ENCODE results near the gene CEP164.

The CEP164 gene

GRCh38 chr11:117295438-117296137 is 32.1 kb upstream of the CEP164 start:
- Histone ChIP-seq H3K23ac (ENCODE audit: low read length in 2 of 2) (peak overlapping the region in 1 of 2 experiments; percentile 9), H2BK12ac (ENCODE audit: low read length in 2 of 2) (no peak overlapping the region), H3K18ac (ENCODE audit: low read depth in 1 of 2, low read length in 2 of 2) (no peak overlapping the region), H2AFZ (ENCODE audit: low read depth, low read length) (no peak overlapping the region), H2BK120ac (ENCODE audit: low read depth, low read length) (no peak overlapping the region), H2BK5ac (ENCODE audit: low read depth, low read length, poor library complexity, severe bottlenecking) (no peak overlapping the region), H4K91ac (ENCODE audit: low read length) (no peak overlapping the region), H3K27me3 (ENCODE audit: control insufficient read depth in 1 of 2, insufficient read depth in 1 of 2, low read length in 2 of 2) (no peaks in the 10 kb centered on the region), H3K36me3 (ENCODE audit: control insufficient read depth in 1 of 2, insufficient read depth in 2 of 2, low read depth in 1 of 2, low read length in 2 of 2) (peaks cover 34 to 56% of the 10 kb centered on the region in 2 experiments), H3K4ac (ENCODE audit: low read depth in 1 of 2, low read length in 2 of 2) (no peak overlapping the region), H2BK15ac (ENCODE audit: low read depth, poor library complexity, severe bottlenecking) (no peak overlapping the region), H3K14ac (ENCODE audit: low read length in 2 of 2) (no peak overlapping the region), H3K4me2 (ENCODE audit: low read length, poor library complexity, severe bottlenecking) (no peak overlapping the region), H3K79me1 (replicated peaks; ENCODE audit: low read length, poor library complexity, severe bottlenecking) (peaks cover 9% of the 10 kb centered on the region), H3K9me3 (ENCODE audit: control insufficient read depth, low read length) (no peaks in the 10 kb centered on the region), H4K8ac (ENCODE audit: low read length) (no peak overlapping the region), H3K27ac (ENCODE audit: low read length, poor library complexity, severe bottlenecking) (no peak overlapping the region), H3K4me3 (ENCODE audit: insufficient read depth in 1 of 2, low read depth in 1 of 2, low read length in 2 of 2) (no peak overlapping the region), H3K4me1 (ENCODE audit: control insufficient read depth, insufficient read depth, low read depth, low read length) (peaks cover 21% of the 10 kb centered on the region), H3K9ac (ENCODE audit: low read length) (no peak overlapping the region), H2AK5ac (ENCODE audit: low read length, severe bottlenecking) (no peak overlapping the region)
- no peak for DNase-seq
- 88% methylated on average over 8 of the region's 9 CpGs for WGBS

GRCh38 chr11:117296881-117297280 is 30.8 kb upstream of the CEP164 start:
- H3K27me3 ChIP-seq (ENCODE audit: control insufficient read depth in 1 of 2, insufficient read depth in 1 of 2, low read length in 2 of 2): no peaks in the 10 kb centered on the region
- H3K14ac ChIP-seq (ENCODE audit: low read length in 2 of 2): no peak overlapping the region
- no peak overlapping the region for H2AK5ac ChIP-seq (ENCODE audit: low read length, severe bottlenecking)
- H3K9me3 ChIP-seq (ENCODE audit: control insufficient read depth, low read length): no peaks in the 10 kb centered on the region
- peaks cover 9% of the 10 kb centered on the region for H3K79me1 ChIP-seq (replicated peaks; ENCODE audit: low read length, poor library complexity, severe bottlenecking)
- no peak overlapping the region for H3K18ac ChIP-seq (ENCODE audit: low read depth in 1 of 2, low read length in 2 of 2)
- no peak overlapping the region for H3K9ac ChIP-seq (ENCODE audit: low read length)
- H4K91ac ChIP-seq (ENCODE audit: low read length): no peak overlapping the region
- H3K36me3 ChIP-seq (ENCODE audit: control insufficient read depth in 1 of 2, insufficient read depth in 2 of 2, low read depth in 1 of 2, low read length in 2 of 2): peaks cover 24 to 43% of the 10 kb centered on the region in 2 experiments
- no peak overlapping the region for H3K4me2 ChIP-seq (ENCODE audit: low read length, poor library complexity, severe bottlenecking)
- H3K4ac ChIP-seq (ENCODE audit: low read depth in 1 of 2, low read length in 2 of 2): no peak overlapping the region
- H2BK15ac ChIP-seq (ENCODE audit: low read depth, poor library complexity, severe bottlenecking): no peak overlapping the region
- no peak overlapping the region for H2BK5ac ChIP-seq (ENCODE audit: low read depth, low read length, poor library complexity, severe bottlenecking)
- no peak overlapping the region for H2BK120ac ChIP-seq (ENCODE audit: low read depth, low read length)
- H3K27ac ChIP-seq (ENCODE audit: low read length, poor library complexity, severe bottlenecking): no peak overlapping the region
- H4K8ac ChIP-seq (ENCODE audit: low read length): no peak overlapping the region
- no peak overlapping the region for H2AFZ ChIP-seq (ENCODE audit: low read depth, low read length)
- H2BK12ac ChIP-seq (ENCODE audit: low read length in 2 of 2): no peak overlapping the region
- peaks cover 21% of the 10 kb centered on the region for H3K4me1 ChIP-seq (ENCODE audit: control insufficient read depth, insufficient read depth, low read depth, low read length)
- WGBS: 87% methylated on average over 6 of the region's 6 CpGs
- DNase-seq: no peak
- no peak overlapping the region for H3K23ac ChIP-seq (ENCODE audit: low read length in 2 of 2)
- no peak overlapping the region for H3K4me3 ChIP-seq (ENCODE audit: insufficient read depth in 1 of 2, low read depth in 1 of 2, low read length in 2 of 2)

GRCh38 chr11:117298195-117298594 is 29.5 kb upstream of the CEP164 start:
- H2AFZ ChIP-seq (ENCODE audit: low read depth, low read length): no peak overlapping the region
- no peak overlapping the region for H3K18ac ChIP-seq (ENCODE audit: low read depth in 1 of 2, low read length in 2 of 2)
- no peak overlapping the region for H3K23ac ChIP-seq (ENCODE audit: low read length in 2 of 2)
- H3K27ac ChIP-seq (ENCODE audit: low read length, poor library complexity, severe bottlenecking): no peak overlapping the region
- no peak overlapping the region for H2BK12ac ChIP-seq (ENCODE audit: low read length in 2 of 2)
- no peak for DNase-seq
- H3K4me2 ChIP-seq (ENCODE audit: low read length, poor library complexity, severe bottlenecking): no peak overlapping the region
- no peak overlapping the region for H2BK5ac ChIP-seq (ENCODE audit: low read depth, low read length, poor library complexity, severe bottlenecking)
- no peaks in the 10 kb centered on the region for H3K9me3 ChIP-seq (ENCODE audit: control insufficient read depth, low read length)
- H3K9ac ChIP-seq (ENCODE audit: low read length): no peak overlapping the region
- peaks cover 21% of the 10 kb centered on the region for H3K4me1 ChIP-seq (ENCODE audit: control insufficient read depth, insufficient read depth, low read depth, low read length)
- H4K8ac ChIP-seq (ENCODE audit: low read length): no peak overlapping the region
- no peak overlapping the region for H4K91ac ChIP-seq (ENCODE audit: low read length)
- H2AK5ac ChIP-seq (ENCODE audit: low read length, severe bottlenecking): peak overlapping the region; percentile 86
- no peak overlapping the region for H2BK120ac ChIP-seq (ENCODE audit: low read depth, low read length)
- H3K36me3 ChIP-seq (ENCODE audit: control insufficient read depth in 1 of 2, insufficient read depth in 2 of 2, low read depth in 1 of 2, low read length in 2 of 2): peaks cover 22 to 31% of the 10 kb centered on the region in 2 experiments
- H3K14ac ChIP-seq (ENCODE audit: low read length in 2 of 2): no peak overlapping the region
- 91% methylated on average over 8 of the region's 8 CpGs for WGBS
- no peak overlapping the region for H3K4me3 ChIP-seq (ENCODE audit: insufficient read depth in 1 of 2, low read depth in 1 of 2, low read length in 2 of 2)
- H3K27me3 ChIP-seq (ENCODE audit: control insufficient read depth in 1 of 2, insufficient read depth in 1 of 2, low read length in 2 of 2): no peaks in the 10 kb centered on the region
- peaks cover 11% of the 10 kb centered on the region for H3K79me1 ChIP-seq (replicated peaks; ENCODE audit: low read length, poor library complexity, severe bottlenecking)
- H2BK15ac ChIP-seq (ENCODE audit: low read depth, poor library complexity, severe bottlenecking): no peak overlapping the region
- H3K4ac ChIP-seq (ENCODE audit: low read depth in 1 of 2, low read length in 2 of 2): no peak overlapping the region

GRCh38 chr11:117299351-117300282 is 28.0 kb upstream of the CEP164 start:
- Histone ChIP-seq H3K36me3 (ENCODE audit: control insufficient read depth in 1 of 2, insufficient read depth in 2 of 2, low read depth in 1 of 2, low read length in 2 of 2) (peaks cover 16 to 29% of the 10 kb centered on the region in 2 experiments), H3K18ac (ENCODE audit: low read depth in 1 of 2, low read length in 2 of 2) (peak overlapping the region; percentile 52 to 67), H4K91ac (ENCODE audit: low read length) (peak overlapping the region; percentile 37), H2BK12ac (ENCODE audit: low read length in 2 of 2) (no peak overlapping the region), H2BK120ac (ENCODE audit: low read depth, low read length) (no peak overlapping the region), H2BK15ac (ENCODE audit: low read depth, poor library complexity, severe bottlenecking) (no peak overlapping the region), H2BK5ac (ENCODE audit: low read depth, low read length, poor library complexity, severe bottlenecking) (peak overlapping the region; percentile 77), H2AFZ (ENCODE audit: low read depth, low read length) (no peak overlapping the region), H3K27me3 (ENCODE audit: control insufficient read depth in 1 of 2, insufficient read depth in 1 of 2, low read length in 2 of 2) (no peaks in the 10 kb centered on the region), H3K4ac (ENCODE audit: low read depth in 1 of 2, low read length in 2 of 2) (peak overlapping the region in 1 of 2 experiments; percentile 19), H3K27ac (ENCODE audit: low read length, poor library complexity, severe bottlenecking) (peak overlapping the region; percentile 79), H3K14ac (ENCODE audit: low read length in 2 of 2) (peak overlapping the region in 1 of 2 experiments; percentile 46), H3K9ac (ENCODE audit: low read length) (peak overlapping the region; percentile 7), H3K79me1 (replicated peaks; ENCODE audit: low read length, poor library complexity, severe bottlenecking) (peaks cover 12% of the 10 kb centered on the region), H3K23ac (ENCODE audit: low read length in 2 of 2) (no peak overlapping the region), H3K4me2 (ENCODE audit: low read length, poor library complexity, severe bottlenecking) (peak overlapping the region; percentile 49), H3K4me3 (ENCODE audit: insufficient read depth in 1 of 2, low read depth in 1 of 2, low read length in 2 of 2) (no peak overlapping the region), H4K8ac (ENCODE audit: low read length) (peak overlapping the region; percentile 69), H2AK5ac (ENCODE audit: low read length, severe bottlenecking) (peak overlapping the region; percentile 42), H3K9me3 (ENCODE audit: control insufficient read depth, low read length) (no peaks in the 10 kb centered on the region), H3K4me1 (ENCODE audit: control insufficient read depth, insufficient read depth, low read depth, low read length) (peaks cover 21% of the 10 kb centered on the region)
- no peak for DNase-seq
- 54% methylated on average over 12 of the region's 12 CpGs for WGBS

All from mesenchymal stem cell (in vitro differentiated cells and primary cell).